Suppressor macrophage treated with lipopolysaccharide for 4 hours (primary cell): ENCODE data around the gene HERC5.

Experiments used
- DNase-seq: peaks from one replicate; pipeline ENCODE4 v3.0.0-alpha.2; 2020

The HERC5 gene

DNA sequence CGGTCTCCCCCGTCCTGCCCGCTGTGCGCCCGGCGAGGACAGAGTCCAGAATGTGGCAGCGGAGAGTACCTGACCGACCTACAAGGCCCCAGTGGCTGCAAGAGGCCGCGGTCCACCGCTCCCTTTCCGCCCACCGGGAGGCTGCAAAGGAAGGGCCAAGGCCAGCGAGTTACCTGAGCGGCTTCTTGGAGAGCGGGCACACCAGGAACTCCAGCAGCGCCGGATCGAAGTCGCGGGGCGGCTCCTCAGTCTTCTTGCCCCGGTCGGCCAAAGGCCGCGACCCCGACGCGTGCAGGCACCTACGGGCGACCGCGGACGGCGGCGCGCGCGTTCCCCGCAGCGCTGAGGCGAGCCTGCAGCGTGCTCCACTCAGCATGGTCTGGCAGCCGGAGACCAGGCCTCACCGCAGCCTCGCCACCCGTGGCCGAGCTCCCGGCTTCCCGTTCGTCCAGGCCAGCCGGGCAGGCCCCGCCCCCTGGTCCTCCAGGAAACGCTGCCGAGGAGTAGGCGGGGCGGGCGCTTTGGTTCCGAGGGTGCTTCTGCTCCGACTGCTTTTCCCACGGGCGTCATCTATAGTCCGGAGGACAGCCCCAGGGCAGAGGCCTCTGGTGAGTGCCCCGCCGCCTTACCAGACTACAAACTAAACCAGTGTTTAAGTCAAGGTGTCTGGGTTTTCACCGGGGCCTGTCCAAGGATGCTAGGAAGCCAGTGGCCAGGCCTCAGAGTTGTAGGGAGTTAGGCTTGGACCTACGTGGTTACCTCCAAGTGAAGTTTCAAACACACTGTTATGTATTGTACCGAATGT lies 66.6 kb downstream of the HERC5 start, which contains the start of gene PYURF:
PYURF (minus strand) TSS at position 452 of the 805 bp plus-strand sequence; CDS start at position 376, 76 bp downstream.
- DNase-seq, result peak; percentile 97

DNA sequence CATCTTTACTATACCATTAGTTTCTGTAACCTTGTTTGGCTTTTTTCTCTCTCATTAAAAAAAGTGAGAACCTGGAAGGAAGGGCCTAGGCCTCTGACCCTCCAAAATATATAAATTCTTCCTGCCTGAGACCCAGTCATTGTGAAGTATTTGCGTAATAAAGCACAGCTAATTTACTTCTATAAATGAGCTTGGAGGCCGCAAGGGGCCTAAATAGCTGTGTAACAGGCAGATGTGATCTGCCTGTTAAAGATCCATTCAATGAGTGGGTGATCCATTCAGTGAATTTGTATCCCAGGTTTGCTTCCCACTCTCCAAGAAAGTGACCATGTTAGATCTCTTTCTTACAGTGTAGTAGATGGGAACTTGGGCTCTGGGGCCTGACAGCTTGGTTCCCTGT lies 67.3 kb downstream of the HERC5 start:
- DNase-seq, result no peak

GRCh38 chr4:88526221-88526815 lies 69.4 kb downstream of the HERC5 start:
- DNase-seq, result peak; percentile 21

DNA sequence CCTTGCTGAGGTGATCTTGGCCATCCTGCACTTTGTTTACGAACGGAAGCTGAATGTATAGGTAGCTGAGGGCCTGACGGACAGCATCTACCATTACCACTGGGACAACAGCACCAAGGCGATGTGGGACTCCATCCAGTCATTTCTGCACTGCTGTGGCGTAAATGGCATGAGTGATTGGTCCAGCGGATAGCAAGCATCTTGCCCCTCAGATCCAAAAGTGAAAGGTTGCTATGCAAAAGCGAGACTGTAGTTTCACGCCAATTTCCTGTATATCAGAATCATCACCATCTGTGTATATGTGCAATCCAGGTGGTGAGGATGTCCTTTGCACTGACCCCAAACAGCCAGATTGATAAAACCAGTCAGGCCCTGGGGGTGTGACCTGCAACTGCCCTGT lies 70.9 kb downstream of the HERC5 start:
- no peak for DNase-seq

GRCh38 chr4:88528861-88529260 lies 71.9 kb downstream of the HERC5 start:
- no peak for DNase-seq

DNA sequence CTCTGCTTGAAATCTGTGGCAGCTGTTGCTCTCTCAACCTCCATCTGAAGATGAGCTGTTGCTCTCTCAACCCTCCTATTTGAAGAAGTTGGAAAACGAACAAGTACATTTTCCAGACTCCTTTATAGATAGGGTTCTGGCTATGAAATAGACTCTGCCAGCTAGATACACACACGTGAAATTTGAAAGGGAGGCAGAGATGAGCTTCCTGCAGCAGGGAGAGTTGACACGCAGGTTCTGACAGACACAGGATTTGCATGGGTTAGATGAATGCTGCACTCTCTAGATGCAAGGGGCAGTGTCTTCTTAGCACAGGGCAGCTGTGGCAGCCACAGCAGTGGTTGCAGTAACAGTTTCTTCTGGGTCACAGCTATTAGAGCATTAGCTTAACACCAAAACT lies 74.6 kb downstream of the HERC5 start:
- DNase-seq, result no peak

DNA sequence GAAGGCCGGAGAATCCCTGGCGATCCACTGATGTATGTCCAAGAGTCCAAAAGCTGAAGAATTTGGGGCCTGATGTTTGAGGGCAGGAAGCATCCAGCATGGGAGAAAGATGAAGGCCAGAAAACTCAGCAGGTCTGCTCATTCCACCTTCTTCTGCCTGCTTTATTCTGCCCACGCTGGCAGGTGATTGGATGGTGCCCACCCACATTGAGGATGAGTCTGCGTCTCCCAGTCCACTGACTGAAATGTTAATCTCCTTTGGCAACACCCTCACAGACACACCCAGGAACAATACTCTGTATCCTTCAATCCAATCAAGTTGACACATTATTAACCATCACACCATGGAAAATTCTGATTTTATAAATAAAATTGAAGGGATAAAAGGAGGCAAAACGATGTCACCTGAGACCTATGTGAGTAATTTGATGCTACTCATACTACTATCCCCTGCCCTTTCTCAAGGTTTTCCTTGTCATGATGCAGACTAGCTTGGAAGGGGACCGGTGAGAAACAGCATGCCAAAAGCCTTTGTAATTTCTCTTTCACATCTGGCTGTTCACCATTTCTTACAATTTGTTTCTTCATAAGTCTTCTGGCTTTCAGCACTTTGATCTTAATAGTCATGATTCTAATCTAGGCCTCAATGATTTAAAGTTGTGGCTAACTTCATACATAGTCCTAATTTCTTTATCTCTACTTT lies 76.3 kb downstream of the HERC5 start:
- no peak for DNase-seq

GRCh38 chr4:88533937-88534750 lies 77.2 kb downstream of the HERC5 start:
- DNase-seq, result no peak

DNA sequence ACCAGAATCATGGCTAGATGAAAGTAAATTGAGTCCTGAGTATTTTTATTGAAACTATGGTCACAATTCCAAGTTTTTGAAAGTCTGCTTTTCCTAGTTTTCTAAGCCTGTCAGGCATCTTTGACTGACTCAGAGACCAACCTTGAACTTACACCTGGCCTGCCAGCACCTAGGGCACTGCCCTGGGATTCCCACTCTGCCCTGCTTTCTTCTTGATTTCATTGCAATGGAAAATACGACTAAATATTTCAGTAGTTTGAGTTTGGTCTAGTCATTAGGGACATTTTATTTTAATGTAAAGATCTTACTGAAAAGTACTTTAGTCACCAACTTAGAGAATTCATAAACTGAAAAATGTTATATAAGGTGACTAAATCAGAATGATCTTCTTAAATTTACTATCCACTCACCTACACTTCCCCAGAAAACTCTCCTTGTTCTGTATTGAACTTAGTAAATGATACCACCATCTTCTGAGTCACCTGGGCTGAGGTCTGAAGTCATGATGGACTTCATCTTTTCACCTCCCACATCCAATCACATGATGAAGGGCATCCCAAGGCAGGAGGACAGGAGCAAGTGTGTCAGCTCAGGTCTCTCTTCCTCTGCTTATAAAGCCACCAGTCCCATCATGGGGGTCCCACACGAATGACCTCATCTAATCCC lies 78.3 kb downstream of the HERC5 start:
- DNase-seq, result no peak

DNA sequence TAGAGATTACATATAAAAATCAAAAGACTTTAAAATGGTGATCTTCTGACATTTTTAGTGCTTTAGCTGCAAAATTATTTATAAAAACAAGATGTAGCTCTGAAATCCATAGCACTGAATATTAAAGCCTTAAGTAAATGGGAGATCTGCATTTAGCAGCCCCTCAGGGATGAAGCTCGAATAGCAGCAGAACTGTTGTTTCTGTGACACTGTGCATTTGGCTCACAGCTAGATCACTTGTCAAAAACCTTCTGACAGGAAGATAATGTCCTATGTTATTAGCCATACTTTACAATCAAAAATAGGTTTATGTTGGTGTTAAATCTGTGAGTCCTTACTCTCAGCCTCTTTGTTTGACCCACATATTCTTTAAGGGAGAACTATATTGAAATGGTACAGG lies 80.8 kb downstream of the HERC5 start:
- no peak for DNase-seq

DNA sequence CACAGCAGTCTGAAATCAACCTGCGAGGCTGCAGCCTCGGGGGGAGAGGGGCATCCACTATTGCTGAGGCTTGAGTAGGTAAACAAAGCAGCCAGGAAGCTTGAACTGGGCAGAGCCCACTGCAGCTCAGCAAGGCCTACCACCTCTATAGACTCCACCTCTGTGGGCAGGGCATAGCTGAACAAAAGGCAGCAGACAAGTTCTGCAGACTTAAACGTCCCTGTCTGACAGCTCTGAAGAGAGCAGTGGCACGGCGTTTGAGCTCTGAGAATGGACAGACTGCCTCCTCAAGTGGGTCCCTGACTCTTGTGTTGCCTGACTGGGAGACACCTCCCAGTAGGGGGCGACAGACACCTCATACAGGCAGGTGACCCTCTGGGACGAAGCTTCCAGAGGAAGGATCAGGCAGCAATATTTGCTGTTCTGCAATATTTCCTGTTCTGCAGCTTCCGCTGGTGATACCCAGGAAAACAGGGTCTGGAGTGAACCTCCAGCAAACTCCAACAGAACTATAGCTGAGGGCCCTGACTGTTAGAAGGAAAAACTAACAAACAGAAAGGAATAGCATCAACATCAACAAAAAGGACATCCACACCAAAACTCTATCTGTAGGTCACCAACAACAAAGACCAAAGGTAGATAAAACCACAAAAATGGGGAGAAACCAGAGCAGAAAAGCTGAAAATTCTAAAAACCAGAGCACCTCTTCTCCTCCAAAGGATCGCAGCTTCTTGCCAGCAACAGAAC lies 82.6 kb downstream of the HERC5 start:
- DNase-seq, result peak; percentile 57

DNA sequence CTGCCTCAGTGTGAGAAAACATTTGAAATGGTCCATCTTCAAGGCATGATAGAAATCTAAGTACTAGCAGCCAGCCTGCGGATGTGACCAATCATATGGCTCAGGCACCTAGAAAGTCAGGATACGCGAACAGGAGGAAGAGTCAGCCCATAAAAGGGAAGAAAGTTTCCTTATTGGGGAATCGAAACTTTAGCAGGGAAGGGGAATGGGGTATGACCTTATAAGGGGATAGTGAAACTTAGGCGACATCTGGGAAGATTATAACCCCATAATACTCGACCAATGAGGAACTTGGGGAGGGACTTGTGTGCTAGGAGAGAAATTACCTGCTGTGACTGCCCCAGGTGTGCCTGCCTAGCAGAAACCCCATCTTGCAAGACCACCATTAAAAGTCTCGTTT lies 92.9 kb downstream of the HERC5 start:
- DNase-seq, result peak; percentile 12
